GM23338 (cell line): Measurements from ENCODE around the gene CTCFL. TPM values are rescaled to one million over a fixed set of nuclear protein-coding genes. Genes with fewer than 3 reads are reported as not detected.

Source experiments
- ATAC-seq: fragments of 200-7000 bp; cut with Tn5 transposase; 3 replicates; pipeline ENCODE4 v1.9.1; 2020
- DNase-seq: peaks from one replicate; pipeline ENCODE4 v3.0.0-alpha.2; 2015; ENCODE audit warnings: low spot score
- H2AFZ ChIP-seq: fragments of 200-600 bp; sonication (generic); 2 replicates; pipeline ENCODE4 v1.8.0; 2016; ENCODE audit warnings: antibody characterized with exemption, mild to moderate bottlenecking, moderate library complexity
- H3F3A ChIP-seq: fragments of 200-600 bp; sonication (generic); replicated peaks from 2 replicates; pipeline ENCODE4 v1.8.0; 2017; ENCODE audit warnings: antibody characterized with exemption, mixed run types, low read depth
- H3K27ac ChIP-seq: fragments of 200-600 bp; sonication (generic); 2 replicates; pipeline ENCODE4 v1.6.1; 2016; ENCODE audit warnings: low read depth
- H3K27me3 ChIP-seq: fragments of 200-600 bp; sonication (generic); 2 replicates; pipeline ENCODE4 v1.8.0; 2016; ENCODE audit warnings: mild to moderate bottlenecking, mixed run types, moderate library complexity; ENCODE audit not compliant: insufficient read depth
- H3K36me3 ChIP-seq: fragments of 200-600 bp; sonication (generic); 2 replicates; pipeline ENCODE4 v1.8.0; 2016; ENCODE audit warnings: mild to moderate bottlenecking; ENCODE audit not compliant: insufficient read depth
- H3K4me1 ChIP-seq: fragments of 200-600 bp; sonication (generic); 2 replicates; pipeline ENCODE4 v1.8.0; 2016; ENCODE audit warnings: mild to moderate bottlenecking, moderate library complexity; ENCODE audit not compliant: insufficient read depth
- H3K4me2 ChIP-seq: fragments of 200-600 bp; sonication (generic); 2 replicates; pipeline ENCODE4 v1.7.1; 2017; ENCODE audit warnings: mixed run types
- H3K4me3 ChIP-seq: fragments of 200-600 bp; sonication (generic); 2 replicates; pipeline ENCODE4 v1.6.1; 2016; ENCODE audit warnings: mixed run types
- H3K79me2 ChIP-seq: fragments of 200-600 bp; sonication (generic); replicated peaks from 2 replicates; pipeline ENCODE4 v1.8.0; 2017; ENCODE audit warnings: mild to moderate bottlenecking; ENCODE audit not compliant: insufficient read depth
- H3K9me2 ChIP-seq: fragments of 200-600 bp; sonication (generic); 2 replicates; pipeline ENCODE4 v1.8.0; 2017; ENCODE audit not compliant: insufficient read depth
- H4K20me1 ChIP-seq: fragments of 200-600 bp; sonication (generic); replicated peaks from 2 replicates; pipeline ENCODE4 v1.8.0; 2017; ENCODE audit warnings: mild to moderate bottlenecking; ENCODE audit not compliant: insufficient read depth
- H3K27ac Mint-ChIP-seq: 2 replicates; pipeline ENCODE4 v1.8.0; 2020; ENCODE audit warnings: inconsistent platforms, mild to moderate bottlenecking, moderate library complexity, mixed read lengths
- H3K27me3 Mint-ChIP-seq: 3 replicates; pipeline ENCODE4 v1.8.0; 2022; ENCODE audit warnings: low read depth, mild to moderate bottlenecking, moderate library complexity, mixed read lengths, inconsistent platforms; ENCODE audit not compliant: insufficient read depth, poor library complexity
- H3K36me3 Mint-ChIP-seq: 3 replicates; pipeline ENCODE4 v1.8.0; 2021; ENCODE audit warnings: low read depth, mild to moderate bottlenecking, inconsistent platforms, moderate library complexity, mixed read lengths
- H3K4me1 Mint-ChIP-seq: 3 replicates; pipeline ENCODE4 v1.8.0; 2020; ENCODE audit warnings: mild to moderate bottlenecking, inconsistent platforms, mixed read lengths
- H3K4me3 Mint-ChIP-seq: 3 replicates; pipeline ENCODE4 v1.8.0; 2021; ENCODE audit warnings: moderate library complexity, mild to moderate bottlenecking, inconsistent platforms, mixed read lengths
- H3K9me3 Mint-ChIP-seq: 3 replicates; pipeline ENCODE4 v1.8.0; 2020; ENCODE audit warnings: moderate library complexity, mild to moderate bottlenecking, inconsistent platforms, mixed read lengths
- CREB1 ChIP-seq: fragments of 250-450 bp; sonication (Bioruptor Pico); IDR thresholded peaks from 2 replicates; pipeline ENCODE4 v1.5.0; 2020; ENCODE audit warnings: low read depth, mild to moderate bottlenecking, moderate library complexity
- CTCF ChIP-seq, 2 experiments: fragments of 200-600 bp in 1 of 2; sonication (generic) in 1 of 2; conservative IDR thresholded peaks; 2 replicates each; pipeline versions ENCODE4 v1.5.1 to v1.6.1; 2016 to 2017; ENCODE audit warnings: antibody characterized with exemption in 2 of 2, low read depth in 2 of 2, mild to moderate bottlenecking in 2 of 2, moderate library complexity in 1 of 2
- ETS1 ChIP-seq: IDR thresholded peaks from 2 replicates; pipeline ENCODE4 v1.6.1; 2016; ENCODE audit warnings: antibody characterized with exemption
- EZH2 ChIP-seq: fragments of 200-600 bp; sonication (generic); IDR thresholded peaks from one replicate; pipeline ENCODE4 v1.8.0; 2017; ENCODE audit warnings: antibody characterized with exemption, mild to moderate bottlenecking, low read depth; ENCODE audit not compliant: unreplicated experiment
- EZH2phosphoT487 ChIP-seq: fragments of 200-600 bp; sonication (generic); IDR thresholded peaks from one replicate; pipeline ENCODE4 v1.8.1; 2018; ENCODE audit warnings: antibody characterized with exemption; ENCODE audit not compliant: unreplicated experiment
- JUNB ChIP-seq: IDR thresholded peaks from one replicate; pipeline ENCODE4 v1.6.1; 2016; ENCODE audit warnings: antibody characterized with exemption; ENCODE audit not compliant: unreplicated experiment
- NANOG ChIP-seq: IDR thresholded peaks from 2 replicates; pipeline ENCODE4 v1.6.1; 2016; ENCODE audit warnings: antibody characterized with exemption, borderline replicate concordance
- POLR2AphosphoS5 ChIP-seq: IDR thresholded peaks from 2 replicates; pipeline ENCODE4 v1.6.1; 2016; ENCODE audit warnings: antibody characterized with exemption, low read depth
- REST ChIP-seq: IDR thresholded peaks from one replicate; pipeline ENCODE4 v1.6.1; 2018; ENCODE audit warnings: antibody characterized with exemption; ENCODE audit not compliant: unreplicated experiment
- STAT1 ChIP-seq: IDR thresholded peaks from one replicate; pipeline ENCODE4 v1.6.1; 2016; ENCODE audit warnings: antibody characterized with exemption; ENCODE audit not compliant: unreplicated experiment
- ZNF331 ChIP-seq: fragments of 250-450 bp; sonication (Bioruptor Pico); IDR thresholded peaks from 2 replicates; pipeline ENCODE4 v1.5.0; 2020; ENCODE audit warnings: low read depth, mild to moderate bottlenecking, moderate library complexity
- long read RNA-seq: library from polyadenylated mRNA; unstranded; transcript quantifications from one replicate; pipeline ENCODE4 v2.0.0, GENCODE V29; 2020; ENCODE audit not compliant: unreplicated experiment
- polyA plus RNA-seq: library from polyadenylated mRNA; unstranded; fragments of >200 nt; fragmentation: Nextera tagmentation; extraction: Ambion mirVana; gene quantifications from 2 replicates; pipeline ENCODE4 v1.2.1, GENCODE V29; 2016
- total RNA-seq: library from RNA; depleted of rRNA; stranded (reverse); fragments of >200 nt; shearing (Covaris generic); gene quantifications from 2 replicates; pipeline ENCODE4 v1.2.3, GENCODE V29; 2014; rRNA removed

The CTCFL gene
- total RNA-seq (1.4 and 2.1 TPM in 2 replicates), polyA plus RNA-seq (0.55 and 0.80 TPM in 2 replicates)
- long read RNA-seq, result 0 reads

- Histone ChIP-seq H2AFZ (peak within 1 kb of the TSS; percentile 83), H3K4me3 (no peak within 1 kb of the TSS), H3K9me2 (no peaks in the 10 kb centered on the region), H3K36me3 (no peaks in the 10 kb centered on the region), H3K4me1 (peaks cover 14% of the 10 kb centered on the region), H4K20me1 (no peaks in the 10 kb centered on the region), H3K4me2 (no peak within 1 kb of the TSS; the same call in 1 of the 2 replicates), H3K79me2 (no peaks in the 10 kb centered on the region), H3F3A (no peaks in the 10 kb centered on the region), H3K27ac (no peak within 1 kb of the TSS), H3K27me3 (no peaks in the 10 kb centered on the region)
- no peak within 1 kb of the TSS for H3K27ac Mint-ChIP-seq
- peaks cover 20% of the 10 kb centered on the region for H3K4me1 Mint-ChIP-seq
- no peak within 1 kb of the TSS for H3K4me3 Mint-ChIP-seq
- no peaks in the 10 kb centered on the region for H3K36me3 Mint-ChIP-seq
- DNase-seq (peak; percentile 41), ATAC-seq (peak; percentile 43)
- no peaks in the 10 kb centered on the region for H3K9me3 Mint-ChIP-seq
- peaks cover 3% of the 10 kb centered on the region for H3K27me3 Mint-ChIP-seq
- TF ChIP-seq CTCF (conservative IDR thresholded peaks at IDR 0.05; ENCODE audit: low read depth in 2 of 2) (no peak), ZNF331 (no peak), POLR2AphosphoS5 (no peak), CREB1 (CRISPR knock-in tag) (no peak), STAT1 (no peak), JUNB (no peak), NANOG (no peak), EZH2 (no peak), EZH2phosphoT487 (no peak), ETS1 (no peak)
Observed at GRCh38 chr20:57524511-57525176, at the start of gene CTCFL. TSS of gene CTCFL (minus strand) at chr20:57525140. CDS start at chr20:57524205, 935 bp downstream.

- H3K4me2 ChIP-seq, result 0 out of 2 replicates have a peak overlapping the region, but pooled peaks have one; percentile 40
- H4K20me1 ChIP-seq, result no peaks in the 10 kb centered on the region
- peaks cover 16% of the 10 kb centered on the region for H3K4me1 Mint-ChIP-seq
- no peaks in the 10 kb centered on the region for H3K79me2 ChIP-seq
- no peaks in the 10 kb centered on the region for H3F3A ChIP-seq
- H3K4me3 Mint-ChIP-seq, result no peak overlapping the region
- no peak overlapping the region for H2AFZ ChIP-seq
- peak; percentile 90 for ATAC-seq
- peak; percentile 50 for DNase-seq
- peaks cover 6% of the 10 kb centered on the region for H3K4me1 ChIP-seq
- no peaks in the 10 kb centered on the region for H3K27me3 ChIP-seq
- H3K27ac Mint-ChIP-seq, result no peak overlapping the region
- H3K27me3 Mint-ChIP-seq, result peaks cover 2% of the 10 kb centered on the region
- H3K9me2 ChIP-seq, result 0 out of 2 replicates have a peak, but pooled peaks cover 10% of the 10 kb centered on the region
- H3K4me3 ChIP-seq, result no peak overlapping the region
- H3K36me3 Mint-ChIP-seq, result no peaks in the 10 kb centered on the region
- no peaks in the 10 kb centered on the region for H3K9me3 Mint-ChIP-seq
- H3K36me3 ChIP-seq, result no peaks in the 10 kb centered on the region
- no peak overlapping the region for H3K27ac ChIP-seq
- peak; percentile 75 to 80 for TF ChIP-seq CTCF (conservative IDR thresholded peaks at IDR 0.05; ENCODE audit: low read depth in 2 of 2)
- no peak for TF ChIP-seq REST
Observed at GRCh38 chr20:57573894-57574293, 49.0 kb upstream of the CTCFL start.
